ENCODE data around the gene EEPD1. TPM values are rescaled to one million over a fixed set of nuclear protein-coding genes. Genes with fewer than 3 reads are reported as not detected.

Gene EEPD1
- total RNA-seq, 2 experiments from 2014 or later: 11.9 to 13.8 TPM

DNA sequence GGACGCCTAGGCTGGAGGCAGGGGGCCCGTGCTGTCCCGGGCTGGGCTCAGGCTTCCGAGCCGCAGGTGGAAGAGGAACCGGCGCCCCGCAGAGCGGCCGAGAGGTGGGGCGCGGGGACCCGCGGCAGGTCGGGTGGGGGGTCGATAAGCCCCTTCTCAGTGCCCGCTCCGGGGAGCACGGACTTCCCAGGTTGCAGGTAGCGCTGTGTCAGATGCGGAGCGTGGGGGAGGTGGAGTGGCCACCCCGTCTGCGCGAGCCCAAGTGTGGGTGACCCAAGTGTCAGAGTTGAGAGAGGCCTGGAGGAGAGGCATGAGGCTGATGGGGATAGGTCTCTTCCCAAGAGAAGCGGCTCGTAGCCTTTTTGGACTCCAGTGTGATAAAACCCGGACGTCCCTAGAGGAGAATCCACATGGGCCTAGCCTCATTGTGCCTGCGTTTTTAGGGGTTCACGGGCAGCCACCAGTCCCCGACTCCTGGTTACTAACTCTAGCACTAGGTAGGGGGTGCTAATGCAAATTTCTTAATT is 580 bp downstream of the EEPD1 start:
- no peaks in the 10 kb centered on the region for H3K36me3 Mint-ChIP-seq (ENCODE audit: low read depth)
- CTCF ChIA-PET: no interaction called here

DNA sequence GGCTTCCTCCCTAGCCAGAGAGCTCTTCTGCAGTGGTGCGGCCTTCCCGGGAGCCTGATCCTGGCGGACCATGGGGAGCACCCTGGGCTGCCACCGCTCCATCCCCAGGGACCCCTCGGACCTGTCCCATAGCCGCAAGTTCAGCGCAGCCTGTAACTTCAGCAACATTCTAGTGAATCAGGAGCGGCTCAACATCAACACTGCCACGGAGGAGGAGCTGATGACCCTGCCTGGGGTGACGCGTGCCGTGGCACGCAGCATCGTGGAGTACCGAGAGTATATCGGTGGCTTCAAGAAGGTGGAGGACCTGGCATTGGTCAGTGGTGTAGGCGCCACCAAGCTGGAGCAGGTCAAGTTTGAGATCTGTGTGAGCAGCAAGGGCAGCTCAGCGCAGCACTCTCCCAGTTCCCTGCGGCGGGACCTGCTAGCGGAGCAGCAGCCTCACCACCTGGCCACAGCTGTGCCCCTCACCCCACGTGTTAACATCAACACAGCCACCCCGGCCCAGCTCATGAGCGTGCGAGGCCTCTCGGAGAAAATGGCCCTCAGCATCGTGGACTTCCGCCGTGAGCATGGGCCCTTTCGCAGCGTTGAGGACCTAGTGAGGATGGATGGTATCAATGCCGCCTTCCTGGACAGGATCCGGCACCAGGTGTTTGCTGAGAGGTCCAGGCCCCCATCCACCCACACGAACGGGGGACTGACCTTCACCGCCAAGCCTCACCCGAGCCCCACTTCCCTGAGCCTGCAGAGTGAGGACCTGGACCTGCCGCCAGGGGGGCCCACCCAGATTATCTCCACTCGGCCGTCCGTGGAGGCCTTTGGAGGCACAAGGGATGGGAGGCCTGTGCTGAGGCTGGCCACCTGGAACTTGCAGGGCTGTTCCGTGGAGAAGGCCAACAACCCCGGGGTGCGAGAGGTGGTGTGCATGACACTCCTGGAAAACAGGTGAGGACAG is 1.5 kb downstream of the EEPD1 start:
- CTCF ChIA-PET: no interaction called here

More for the DNA sequence above, 580 bp downstream of the EEPD1 start:
- Mint-ChIP-seq H3K9me3 (no peaks in the 10 kb centered on the region), H3K27ac (peak overlapping the region; percentile 10), H3K4me3 (peak overlapping the region; percentile 74), H3K4me1 (peaks cover 24% of the 10 kb centered on the region), H3K27me3 (no peaks in the 10 kb centered on the region)
- DNase-seq: peak; percentile 11
- POLR2A ChIA-PET: no interaction called here

DNA sequence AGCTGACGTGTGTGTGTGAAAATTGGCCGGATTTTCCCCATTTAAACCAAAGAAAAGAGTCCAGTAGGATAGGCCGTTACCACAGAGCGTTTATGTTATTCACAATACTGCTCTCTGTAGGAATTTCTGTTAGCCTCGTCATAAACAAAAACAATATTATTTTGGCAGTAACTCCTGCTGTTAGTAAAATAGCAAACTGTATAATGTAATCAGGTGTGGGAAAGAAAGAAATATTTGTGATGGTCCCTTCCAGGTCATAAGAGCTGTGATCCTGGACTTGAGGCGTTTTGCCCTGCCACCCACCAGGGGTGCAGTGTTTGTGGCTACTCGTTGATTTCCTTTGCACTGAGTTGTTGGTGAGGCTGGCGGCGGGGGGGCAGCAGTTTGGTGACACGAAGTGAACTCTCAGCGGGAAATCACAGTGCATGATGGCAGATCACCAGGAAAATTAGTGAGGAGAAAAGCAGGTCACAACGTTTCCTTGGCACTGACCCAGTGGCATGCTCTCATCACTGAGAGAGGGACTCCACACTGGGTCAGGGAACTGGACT is 2.8 kb downstream of the EEPD1 start:
- Mint-ChIP-seq H3K36me3 (ENCODE audit: low read depth) (no peaks in the 10 kb centered on the region), H3K4me3 (no peak overlapping the region), H3K27me3 (no peaks in the 10 kb centered on the region), H3K4me1 (peaks cover 24% of the 10 kb centered on the region), H3K9me3 (no peaks in the 10 kb centered on the region), H3K27ac (no peak overlapping the region)
- POLR2A ChIA-PET: no interaction called here
- CTCF ChIA-PET: interaction anchor here (1.0 kb wide), 1 partner anchor 11 kb away, joined by 4 read pairs; no protein-coding TSS in a partner anchor
- DNase-seq: no peak

More for the DNA sequence above, 1.5 kb downstream of the EEPD1 start:
- Mint-ChIP-seq H3K27ac (no peak overlapping the region), H3K9me3 (no peaks in the 10 kb centered on the region), H3K27me3 (no peaks in the 10 kb centered on the region), H3K4me3 (peak overlapping the region; percentile 74), H3K36me3 (ENCODE audit: low read depth) (no peaks in the 10 kb centered on the region), H3K4me1 (peaks cover 24% of the 10 kb centered on the region)
- no peak for DNase-seq
- POLR2A ChIA-PET: no interaction called here

DNA sequence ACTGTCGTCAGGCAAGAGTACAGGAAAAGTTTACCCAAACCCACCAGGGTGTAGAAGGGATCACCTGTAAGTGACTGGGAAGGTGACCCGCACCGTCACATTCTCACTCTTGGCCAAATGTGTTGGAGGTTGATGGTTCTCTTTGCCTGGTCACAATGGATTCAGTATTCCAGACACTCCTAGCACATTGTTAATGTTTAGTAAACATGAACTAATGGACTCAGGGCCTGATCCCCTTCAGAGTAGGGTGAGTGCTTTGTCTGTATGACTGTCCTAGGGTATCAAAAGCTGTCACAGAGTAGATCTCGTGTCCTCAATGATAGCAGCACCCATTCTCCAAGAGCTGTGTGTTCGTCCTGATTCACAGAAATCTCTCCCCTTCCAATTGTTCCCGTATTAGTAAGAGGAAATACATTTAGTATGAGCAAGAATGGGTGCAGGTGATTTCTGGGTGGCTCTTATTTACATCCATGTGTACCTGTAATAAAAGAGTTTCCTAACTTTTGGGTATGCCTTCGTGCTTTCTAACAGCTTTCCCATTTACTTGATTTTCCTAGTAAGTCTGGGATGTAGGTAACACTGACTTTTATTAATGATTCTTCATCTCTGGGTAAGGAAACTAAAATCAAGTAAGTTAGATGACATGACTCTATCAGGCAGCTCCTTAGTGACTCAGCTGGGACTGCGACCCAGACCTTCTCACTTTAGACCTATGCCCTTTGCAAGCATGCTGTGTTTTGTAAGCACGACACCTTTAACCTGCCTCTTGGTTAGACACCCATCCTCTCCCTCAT is 4.7 kb downstream of the EEPD1 start:
- no peak overlapping the region for H3K4me3 Mint-ChIP-seq
- H3K27me3 Mint-ChIP-seq: no peaks in the 10 kb centered on the region
- H3K4me1 Mint-ChIP-seq: peaks cover 18% of the 10 kb centered on the region
- no peak for DNase-seq
- no peaks in the 10 kb centered on the region for H3K9me3 Mint-ChIP-seq
- H3K36me3 Mint-ChIP-seq (ENCODE audit: low read depth): no peaks in the 10 kb centered on the region
- ChIA-PET CTCF (no interaction called here), POLR2A (no interaction called here)
- no peak overlapping the region for H3K27ac Mint-ChIP-seq

DNA sequence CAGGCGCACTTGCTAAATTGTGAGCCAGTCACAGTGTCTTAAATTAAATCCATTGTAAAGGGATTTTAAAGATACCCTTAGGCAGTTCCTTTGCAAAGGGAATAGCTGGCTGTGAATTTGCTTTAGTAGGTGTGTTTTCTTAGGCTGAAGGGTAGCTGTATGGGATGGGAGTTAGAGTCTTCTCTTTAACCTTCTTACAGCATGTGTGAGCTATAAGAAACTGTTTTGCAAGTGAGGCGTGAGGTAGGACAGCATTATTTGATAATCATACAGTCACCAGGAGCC is 5.2 kb downstream of the EEPD1 start:
- no peaks in the 10 kb centered on the region for H3K27me3 Mint-ChIP-seq

DNA sequence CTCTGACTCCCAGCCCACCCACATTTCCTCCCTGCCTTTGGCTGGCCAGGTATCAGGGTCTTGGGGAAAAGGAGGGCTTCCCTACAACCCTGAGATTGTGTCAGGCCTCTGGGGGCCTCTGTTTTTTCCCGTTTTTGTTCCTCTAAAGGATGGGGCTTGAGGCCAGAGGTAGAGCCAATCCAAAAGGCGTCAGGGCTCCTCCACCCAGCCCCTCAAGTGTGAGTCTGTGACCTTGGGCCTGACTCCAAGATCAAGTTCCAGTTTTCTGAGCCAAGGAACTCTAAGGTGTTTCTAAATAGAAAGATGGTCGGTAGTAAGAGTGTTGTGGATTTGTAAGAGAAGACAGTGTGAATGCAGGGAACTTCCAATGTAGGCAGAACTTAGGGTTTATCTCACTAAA is 6.6 kb downstream of the EEPD1 start:
- Mint-ChIP-seq H3K4me3 (no peak overlapping the region), H3K9me3 (no peaks in the 10 kb centered on the region), H3K27ac (no peak overlapping the region), H3K4me1 (peaks cover 8% of the 10 kb centered on the region), H3K27me3 (no peaks in the 10 kb centered on the region), H3K36me3 (ENCODE audit: low read depth) (no peaks in the 10 kb centered on the region)
- ChIA-PET CTCF (interaction anchor here (0.9 kb wide), 1 partner anchor 16 kb away, joined by 3 read pairs; no protein-coding TSS in a partner anchor), POLR2A (no interaction called here)
- no peak for DNase-seq

More for the DNA sequence above, 5.2 kb downstream of the EEPD1 start:
- H3K36me3 Mint-ChIP-seq (ENCODE audit: low read depth): no peaks in the 10 kb centered on the region
- no peaks in the 10 kb centered on the region for H3K9me3 Mint-ChIP-seq
- POLR2A ChIA-PET: no interaction called here
- CTCF ChIA-PET: no interaction called here
- no peak overlapping the region for H3K4me3 Mint-ChIP-seq
- H3K4me1 Mint-ChIP-seq: peaks cover 17% of the 10 kb centered on the region
- no peak overlapping the region for H3K27ac Mint-ChIP-seq
- no peak for DNase-seq

DNA sequence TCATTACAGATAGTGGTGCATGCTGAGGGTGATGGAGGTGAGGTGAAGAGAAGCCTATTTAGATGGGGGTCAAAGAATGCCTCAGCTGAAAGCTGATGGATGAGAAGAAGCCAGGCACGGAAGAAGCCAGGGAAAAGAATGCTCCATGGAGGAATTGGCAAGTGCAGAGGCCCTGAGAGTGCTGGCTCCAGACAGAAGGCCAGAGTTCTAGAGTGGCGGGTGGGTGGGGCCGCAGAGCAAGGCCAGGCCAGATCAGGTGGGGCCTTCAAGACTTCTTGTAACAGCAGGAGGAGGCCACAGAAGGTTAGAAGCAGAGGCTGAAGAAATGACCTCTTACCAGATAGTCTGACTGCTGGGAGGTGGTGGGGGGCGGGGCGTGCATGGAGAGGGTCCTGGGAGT is 7.3 kb downstream of the EEPD1 start:
- H3K4me3 Mint-ChIP-seq: no peak overlapping the region
- H3K9me3 Mint-ChIP-seq: no peaks in the 10 kb centered on the region
- peaks cover 8% of the 10 kb centered on the region for H3K4me1 Mint-ChIP-seq
- ChIA-PET POLR2A (no interaction called here), CTCF (interaction anchor here (0.9 kb wide), 1 partner anchor 16 kb away, joined by 3 read pairs; no protein-coding TSS in a partner anchor)
- H3K27me3 Mint-ChIP-seq: no peaks in the 10 kb centered on the region
- DNase-seq: no peak
- no peak overlapping the region for H3K27ac Mint-ChIP-seq
- no peaks in the 10 kb centered on the region for H3K36me3 Mint-ChIP-seq (ENCODE audit: low read depth)

DNA sequence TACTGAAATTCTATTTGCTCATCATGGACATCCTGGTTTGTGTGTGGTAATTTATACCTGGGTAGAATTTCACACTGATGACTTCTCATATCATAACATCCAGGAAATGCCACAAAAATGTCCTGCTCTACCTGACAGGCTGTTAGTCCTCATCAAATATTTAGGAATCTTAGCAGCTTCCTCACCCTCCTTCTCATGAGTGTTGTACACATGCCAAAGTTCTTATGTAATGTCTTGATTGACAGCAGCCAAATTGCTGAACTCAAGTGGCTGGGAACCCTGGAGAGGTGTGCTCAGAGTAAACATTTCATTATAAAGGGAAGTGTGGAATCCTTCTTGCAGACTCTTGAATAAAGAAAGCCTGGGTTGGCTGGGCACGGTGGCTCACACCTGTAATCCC is 8.9 kb downstream of the EEPD1 start:
- Mint-ChIP-seq H3K27ac (no peak overlapping the region), H3K27me3 (no peaks in the 10 kb centered on the region), H3K36me3 (ENCODE audit: low read depth) (no peaks in the 10 kb centered on the region), H3K4me3 (no peak overlapping the region), H3K4me1 (no peaks in the 10 kb centered on the region), H3K9me3 (no peaks in the 10 kb centered on the region)
- DNase-seq: no peak
- ChIA-PET CTCF (interaction anchor here (1.1 kb wide), 1 partner anchor 28 kb away, joined by 4 read pairs; no protein-coding TSS in a partner anchor), POLR2A (no interaction called here)

DNA sequence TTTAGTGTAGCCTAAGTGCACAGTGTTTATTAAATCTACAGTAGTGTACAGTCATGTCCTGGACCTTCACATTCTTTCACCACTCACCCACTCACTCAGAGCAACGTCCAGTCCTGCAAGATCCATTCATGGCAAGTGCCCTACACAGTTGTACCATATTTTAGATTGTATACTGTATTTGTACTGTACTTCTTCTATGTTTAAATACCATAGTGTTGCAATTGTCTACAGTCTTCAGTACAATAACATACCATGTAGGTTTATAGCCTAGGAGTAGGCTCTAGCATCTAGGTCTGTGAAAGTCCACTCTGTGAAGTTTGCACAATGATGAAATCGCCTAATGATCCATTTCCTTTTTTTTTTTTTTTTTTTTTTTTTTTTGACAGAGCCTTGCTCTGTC is 12.0 kb downstream of the EEPD1 start:
- Mint-ChIP-seq H3K4me1 (no peaks in the 10 kb centered on the region), H3K9me3 (no peaks in the 10 kb centered on the region), H3K27ac (no peak overlapping the region), H3K27me3 (no peaks in the 10 kb centered on the region), H3K36me3 (ENCODE audit: low read depth) (no peaks in the 10 kb centered on the region), H3K4me3 (no peak overlapping the region)
- DNase-seq: no peak
- ChIA-PET POLR2A (no interaction called here), CTCF (interaction anchor here (0.9 kb wide), 1 partner anchor 10 kb away, joined by 4 read pairs; no protein-coding TSS in a partner anchor)

DNA sequence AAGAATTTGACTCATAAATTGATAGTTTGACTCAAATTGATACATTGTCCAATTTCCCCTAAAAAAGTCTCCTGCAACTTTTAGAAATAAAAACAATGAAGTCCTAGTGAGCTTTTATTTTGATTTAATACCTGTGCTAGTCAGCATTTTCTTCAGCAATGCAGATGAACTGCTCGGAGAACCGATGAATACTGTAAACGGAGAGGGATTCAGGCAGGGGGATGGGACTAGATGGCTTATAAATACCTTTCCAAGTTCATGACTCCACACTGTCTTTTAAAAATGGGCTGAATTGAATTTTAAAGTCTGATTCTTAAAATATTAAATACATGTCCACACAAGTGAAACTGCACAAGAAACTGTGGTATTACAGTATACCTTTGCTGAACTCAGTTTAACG is 12.7 kb downstream of the EEPD1 start:
- Mint-ChIP-seq H3K4me3 (no peak overlapping the region), H3K36me3 (ENCODE audit: low read depth) (no peaks in the 10 kb centered on the region), H3K27ac (no peak overlapping the region), H3K9me3 (no peaks in the 10 kb centered on the region), H3K4me1 (no peaks in the 10 kb centered on the region), H3K27me3 (no peaks in the 10 kb centered on the region)
- CTCF ChIA-PET: interaction anchor here (1.7 kb wide), 1 partner anchor 10 kb away, joined by 4 read pairs; no protein-coding TSS in a partner anchor
- no peak for DNase-seq
- POLR2A ChIA-PET: no interaction called here

DNA sequence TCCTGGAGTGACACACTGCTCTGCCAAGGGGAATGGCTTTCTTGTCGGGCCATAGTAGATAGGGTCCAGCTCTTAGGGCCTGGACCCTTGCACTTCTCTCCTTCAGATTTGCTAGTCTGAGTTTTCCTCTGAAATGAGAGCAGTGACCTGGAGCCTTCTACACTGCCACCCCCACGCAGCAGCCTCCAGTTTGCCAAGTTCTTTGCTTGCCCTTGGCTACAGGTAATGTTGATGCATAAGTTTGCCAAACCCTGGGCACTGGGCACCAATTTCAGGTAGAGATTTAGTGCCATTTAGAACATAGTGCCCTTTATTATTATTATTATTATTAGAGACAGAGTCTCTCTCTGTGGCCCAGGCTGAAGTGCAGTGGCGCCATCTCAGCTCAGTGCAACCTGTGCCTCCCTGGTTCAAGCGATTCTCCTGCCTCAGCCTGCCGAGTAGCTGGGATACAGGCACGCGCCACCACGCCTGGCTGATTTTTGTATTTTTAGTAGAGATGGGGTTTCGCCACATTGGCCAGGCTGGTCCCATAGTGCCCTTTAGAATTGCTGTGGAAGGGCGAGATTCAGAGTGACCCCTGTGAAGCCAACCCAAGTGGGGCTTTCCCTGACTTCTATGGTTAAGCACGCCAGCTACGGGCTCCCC is 14.5 kb downstream of the EEPD1 start:
- Mint-ChIP-seq H3K36me3 (ENCODE audit: low read depth) (no peaks in the 10 kb centered on the region), H3K4me1 (peaks cover 8% of the 10 kb centered on the region), H3K4me3 (no peak overlapping the region), H3K9me3 (no peaks in the 10 kb centered on the region), H3K27me3 (no peaks in the 10 kb centered on the region), H3K27ac (no peak overlapping the region)
- ChIA-PET POLR2A (no interaction called here), CTCF (interaction anchor here (1.1 to 1.7 kb wide), 2 partner anchors 11 to 15 kb away, joined by 4 read pairs; no protein-coding TSS in a partner anchor)
- DNase-seq: no peak

DNA sequence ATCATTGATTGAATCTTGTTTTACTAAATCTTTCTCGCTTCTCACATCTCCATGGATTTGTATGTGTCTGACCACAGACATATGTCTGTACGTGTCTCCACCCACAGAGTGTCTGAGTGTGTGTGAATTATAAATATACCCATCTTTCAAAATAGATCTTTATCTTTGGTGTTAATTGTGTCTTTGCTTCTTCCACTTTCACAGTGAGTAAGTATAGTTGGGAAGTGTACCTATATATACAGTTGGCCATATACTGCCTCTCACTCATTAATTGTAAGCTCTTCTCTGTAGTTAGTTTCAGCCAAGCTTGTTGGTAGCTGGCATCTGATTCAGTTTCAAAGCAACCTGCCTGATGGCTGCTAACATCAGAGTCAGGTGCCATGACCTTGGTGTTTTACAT is 18.4 kb downstream of the EEPD1 start:
- POLR2A ChIA-PET: no interaction called here
- Mint-ChIP-seq H3K27ac (no peak overlapping the region), H3K36me3 (ENCODE audit: low read depth) (no peaks in the 10 kb centered on the region), H3K4me1 (peaks cover 8% of the 10 kb centered on the region), H3K9me3 (no peaks in the 10 kb centered on the region), H3K27me3 (no peaks in the 10 kb centered on the region), H3K4me3 (no peak overlapping the region)
- CTCF ChIA-PET: no interaction called here
- DNase-seq: no peak
